ENCODE measurements around the gene C11orf68. TPM values are rescaled to one million over a fixed set of nuclear protein-coding genes. Genes with fewer than 3 reads are reported as not detected.

Gene C11orf68
- total and polyA plus RNA-seq, 9 of the 15 experiments (the other 6 are each of a cell fraction or from before 2014, with no cell fraction given) = 3.6 to 35.9 (median 12.8) TPM

DNA sequence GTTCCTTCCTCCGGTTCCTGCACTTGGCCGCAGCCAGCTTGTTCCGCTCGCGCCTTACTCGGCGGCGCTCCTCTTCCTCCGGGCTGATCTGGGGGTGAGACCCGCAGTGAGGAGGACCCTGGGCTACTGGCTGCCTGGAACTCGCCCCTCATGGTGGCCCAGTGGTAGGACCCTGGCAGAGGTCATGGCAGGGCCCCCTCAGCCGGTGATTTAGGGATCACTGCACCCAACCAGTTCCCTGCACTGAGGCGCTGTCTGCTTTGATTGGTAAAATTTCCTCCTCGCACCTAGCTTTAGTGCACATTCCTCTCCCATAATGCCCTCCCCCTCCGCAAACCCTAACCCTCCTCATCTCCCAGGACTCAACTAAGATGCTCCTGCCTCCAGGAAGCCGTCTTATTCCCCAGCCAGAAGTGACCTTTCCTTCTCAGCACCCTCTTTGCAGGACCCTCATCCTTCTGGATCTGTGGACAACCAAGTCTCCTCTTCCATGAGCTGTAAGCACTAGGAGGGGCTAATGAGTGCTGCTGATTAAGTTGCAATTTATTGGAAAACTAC, 24.7 kb downstream of the C11orf68 start:
- Histone ChIP-seq H3K27ac (ENCODE audit: extremely low read depth, low read depth, low read length) (peak overlapping the region; percentile 48; the same call in 2 of the 3 replicates), H3K4me2 (ENCODE audit: insufficient read depth, low read length) (no peak overlapping the region), H4K20me1 (replicated peaks; ENCODE audit: control insufficient read depth, insufficient read depth, low read length) (peaks cover 32% of the 10 kb centered on the region), H3K9me1 (ENCODE audit: control insufficient read depth, insufficient read depth, low read length) (no peaks in the 10 kb centered on the region), H2AFZ (ENCODE audit: low read depth, low read length) (no peak overlapping the region), H3K79me2 (ENCODE audit: control insufficient read depth, insufficient read depth, low read length) (peaks cover 86% of the 10 kb centered on the region), H3K9ac (ENCODE audit: insufficient read depth in 1 of 2, low read depth in 2 of 2, low read length in 2 of 2) (peak overlapping the region in 1 of 2 experiments; percentile 56; a peak in 2 of 4 replicates), H3K4me1 (replicated peaks in 1 of 2; ENCODE audit: control insufficient read depth in 2 of 2, insufficient read depth in 2 of 2, low read length in 2 of 2) (peaks cover 41 to 71% of the 10 kb centered on the region in 2 experiments), H3K9me3 (replicated peaks; ENCODE audit: control insufficient read depth, insufficient read depth, low read depth, low read length) (no peaks in the 10 kb centered on the region), H3K27me3 (ENCODE audit: control insufficient read depth in 2 of 2, insufficient read depth in 2 of 2, low read length in 2 of 2) (no peaks in the 10 kb centered on the region), H3K36me3 (ENCODE audit: control insufficient read depth, insufficient read depth, low read length) (peaks cover 69% of the 10 kb centered on the region), H3K4me3 (no peak overlapping the region)
- ChIA-PET POLR2A (interaction anchor here (0.5 to 10.0 kb wide), 18 partner anchors 8 to 266 kb away, joined by 3 to 96 read pairs (median 4); partner anchors contain the start of genes CFL1 and MUS81), CTCF (ENCODE audit: low intra/inter-chr PET ratio) (no interaction called here)
- 86% methylated on average over 16 of the region's 16 CpGs for WGBS (ENCODE audit: insufficient coverage, low coverage, missing lambda C conversion rate)
- BruUV-seq (replicated peaks) = no TSS peak
- FAIRE-seq (no peak), DNase-seq (ENCODE audit: extremely low read depth in 1 of 4, low spot score in 3 of 4) (no peak), ATAC-seq (no peak)
- intact Hi-C loops (cut with micrococcal nuclease) (no loop called here), in situ Hi-C loops (cut with MboI) (no loop called here)
- TF ChIP-seq SUPT5H (IDR thresholded peaks at IDR 0.05) = peak; percentile 73
- peak; percentile 46 for TF ChIP-seq POLR2B (IDR thresholded peaks at IDR 0.05; ENCODE audit: low read depth, partially characterized antibody)
- TF ChIP-seq, protein P1, sequence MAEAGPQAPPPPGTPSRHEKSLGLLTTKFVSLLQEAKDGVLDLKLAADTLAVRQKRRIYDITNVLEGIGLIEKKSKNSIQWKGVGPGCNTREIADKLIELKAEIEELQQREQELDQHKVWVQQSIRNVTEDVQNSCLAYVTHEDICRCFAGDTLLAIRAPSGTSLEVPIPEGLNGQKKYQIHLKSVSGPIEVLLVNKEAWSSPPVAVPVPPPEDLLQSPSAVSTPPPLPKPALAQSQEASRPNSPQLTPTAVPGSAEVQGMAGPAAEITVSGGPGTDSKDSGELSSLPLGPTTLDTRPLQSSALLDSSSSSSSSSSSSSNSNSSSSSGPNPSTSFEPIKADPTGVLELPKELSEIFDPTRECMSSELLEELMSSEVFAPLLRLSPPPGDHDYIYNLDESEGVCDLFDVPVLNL (CRISPR knock-in tag; IDR thresholded peaks at IDR 0.05; ENCODE audit: low read depth) = no peak
- TF ChIP-seq, protein P2, sequence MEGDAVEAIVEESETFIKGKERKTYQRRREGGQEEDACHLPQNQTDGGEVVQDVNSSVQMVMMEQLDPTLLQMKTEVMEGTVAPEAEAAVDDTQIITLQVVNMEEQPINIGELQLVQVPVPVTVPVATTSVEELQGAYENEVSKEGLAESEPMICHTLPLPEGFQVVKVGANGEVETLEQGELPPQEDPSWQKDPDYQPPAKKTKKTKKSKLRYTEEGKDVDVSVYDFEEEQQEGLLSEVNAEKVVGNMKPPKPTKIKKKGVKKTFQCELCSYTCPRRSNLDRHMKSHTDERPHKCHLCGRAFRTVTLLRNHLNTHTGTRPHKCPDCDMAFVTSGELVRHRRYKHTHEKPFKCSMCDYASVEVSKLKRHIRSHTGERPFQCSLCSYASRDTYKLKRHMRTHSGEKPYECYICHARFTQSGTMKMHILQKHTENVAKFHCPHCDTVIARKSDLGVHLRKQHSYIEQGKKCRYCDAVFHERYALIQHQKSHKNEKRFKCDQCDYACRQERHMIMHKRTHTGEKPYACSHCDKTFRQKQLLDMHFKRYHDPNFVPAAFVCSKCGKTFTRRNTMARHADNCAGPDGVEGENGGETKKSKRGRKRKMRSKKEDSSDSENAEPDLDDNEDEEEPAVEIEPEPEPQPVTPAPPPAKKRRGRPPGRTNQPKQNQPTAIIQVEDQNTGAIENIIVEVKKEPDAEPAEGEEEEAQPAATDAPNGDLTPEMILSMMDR (IDR thresholded peaks at IDR 0.05 in 2 of 3, conservative IDR thresholded peaks at IDR 0.05 in 1 of 3; ENCODE audit: insufficient read depth in 2 of 3, low read depth in 1 of 3, low read length in 3 of 3) = 0 out of 6 replicates have a peak, but pooled peaks of 1 of the 3 experiments have one; percentile 12
- TF ChIP-seq POLR2A (conservative IDR thresholded peaks at IDR 0.05) = peak; percentile 70
- no peak for TF ChIP-seq HCFC1 (IDR thresholded peaks at IDR 0.05; ENCODE audit: low read depth, low read length)
- no peak for TF ChIP-seq RBM25 (IDR thresholded peaks at IDR 0.05; ENCODE audit: low read depth, low read length, severe bottlenecking)
- TF ChIP-seq, protein P3, sequence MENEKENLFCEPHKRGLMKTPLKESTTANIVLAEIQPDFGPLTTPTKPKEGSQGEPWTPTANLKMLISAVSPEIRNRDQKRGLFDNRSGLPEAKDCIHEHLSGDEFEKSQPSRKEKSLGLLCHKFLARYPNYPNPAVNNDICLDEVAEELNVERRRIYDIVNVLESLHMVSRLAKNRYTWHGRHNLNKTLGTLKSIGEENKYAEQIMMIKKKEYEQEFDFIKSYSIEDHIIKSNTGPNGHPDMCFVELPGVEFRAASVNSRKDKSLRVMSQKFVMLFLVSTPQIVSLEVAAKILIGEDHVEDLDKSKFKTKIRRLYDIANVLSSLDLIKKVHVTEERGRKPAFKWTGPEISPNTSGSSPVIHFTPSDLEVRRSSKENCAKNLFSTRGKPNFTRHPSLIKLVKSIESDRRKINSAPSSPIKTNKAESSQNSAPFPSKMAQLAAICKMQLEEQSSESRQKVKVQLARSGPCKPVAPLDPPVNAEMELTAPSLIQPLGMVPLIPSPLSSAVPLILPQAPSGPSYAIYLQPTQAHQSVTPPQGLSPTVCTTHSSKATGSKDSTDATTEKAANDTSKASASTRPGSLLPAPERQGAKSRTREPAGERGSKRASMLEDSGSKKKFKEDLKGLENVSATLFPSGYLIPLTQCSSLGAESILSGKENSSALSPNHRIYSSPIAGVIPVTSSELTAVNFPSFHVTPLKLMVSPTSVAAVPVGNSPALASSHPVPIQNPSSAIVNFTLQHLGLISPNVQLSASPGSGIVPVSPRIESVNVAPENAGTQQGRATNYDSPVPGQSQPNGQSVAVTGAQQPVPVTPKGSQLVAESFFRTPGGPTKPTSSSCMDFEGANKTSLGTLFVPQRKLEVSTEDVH (IDR thresholded peaks at IDR 0.05; ENCODE audit: low read depth, partially characterized antibody) = no peak
- TF ChIP-seq ZNF444 (CRISPR knock-in tag; IDR thresholded peaks at IDR 0.05) = no peak
- peak; percentile 96 for TF ChIP-seq RBM22 (IDR thresholded peaks at IDR 0.05; ENCODE audit: low read depth, low read length, poor library complexity, severe bottlenecking)
- TF ChIP-seq, protein P4, sequence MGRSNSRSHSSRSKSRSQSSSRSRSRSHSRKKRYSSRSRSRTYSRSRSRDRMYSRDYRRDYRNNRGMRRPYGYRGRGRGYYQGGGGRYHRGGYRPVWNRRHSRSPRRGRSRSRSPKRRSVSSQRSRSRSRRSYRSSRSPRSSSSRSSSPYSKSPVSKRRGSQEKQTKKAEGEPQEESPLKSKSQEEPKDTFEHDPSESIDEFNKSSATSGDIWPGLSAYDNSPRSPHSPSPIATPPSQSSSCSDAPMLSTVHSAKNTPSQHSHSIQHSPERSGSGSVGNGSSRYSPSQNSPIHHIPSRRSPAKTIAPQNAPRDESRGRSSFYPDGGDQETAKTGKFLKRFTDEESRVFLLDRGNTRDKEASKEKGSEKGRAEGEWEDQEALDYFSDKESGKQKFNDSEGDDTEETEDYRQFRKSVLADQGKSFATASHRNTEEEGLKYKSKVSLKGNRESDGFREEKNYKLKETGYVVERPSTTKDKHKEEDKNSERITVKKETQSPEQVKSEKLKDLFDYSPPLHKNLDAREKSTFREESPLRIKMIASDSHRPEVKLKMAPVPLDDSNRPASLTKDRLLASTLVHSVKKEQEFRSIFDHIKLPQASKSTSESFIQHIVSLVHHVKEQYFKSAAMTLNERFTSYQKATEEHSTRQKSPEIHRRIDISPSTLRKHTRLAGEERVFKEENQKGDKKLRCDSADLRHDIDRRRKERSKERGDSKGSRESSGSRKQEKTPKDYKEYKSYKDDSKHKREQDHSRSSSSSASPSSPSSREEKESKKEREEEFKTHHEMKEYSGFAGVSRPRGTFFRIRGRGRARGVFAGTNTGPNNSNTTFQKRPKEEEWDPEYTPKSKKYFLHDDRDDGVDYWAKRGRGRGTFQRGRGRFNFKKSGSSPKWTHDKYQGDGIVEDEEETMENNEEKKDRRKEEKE (IDR thresholded peaks at IDR 0.05; ENCODE audit: borderline replicate concordance in 1 of 2, control insufficient read depth in 1 of 2, low read depth in 2 of 2, low read length in 1 of 2) = 0 out of 4 replicates have a peak, but pooled peaks of 1 of the 2 experiments have one; percentile 9
- peak; percentile 88 for TF ChIP-seq POLR2G (IDR thresholded peaks at IDR 0.05; ENCODE audit: low read depth, low read length)
